HG03196 (cell line): Measurements from ENCODE around the gene OAS3.
"Not testable (repeated sequence)": the region's sequence is repeated elsewhere in the genome, so short reads cannot be mapped to it uniquely, and the experiment has no call there.

Source experiments
- ATAC-seq: cut with Tn5 transposase; IDR thresholded peaks from one replicate; pipeline ENCODE4 v1.9.1; 2021; ENCODE audit not compliant: unreplicated experiment

OAS3 gene

GRCh38 chr12:112919121-112919520 lies 19.2 kb upstream of the OAS3 start:
- no peak for ATAC-seq

- ATAC-seq: no peak
These were observed 13.3 kb upstream of the OAS3 start for GRCh38 chr12:112924986-112925385.

- not testable (repeated sequence) for ATAC-seq
These were observed 11.7 kb upstream of the OAS3 start for GRCh38 chr12:112926416-112927033.

GRCh38 chr12:112927475-112927874 lies 10.8 kb upstream of the OAS3 start:
- no peak for ATAC-seq

GRCh38 chr12:112927925-112928324 lies 10.3 kb upstream of the OAS3 start:
- no peak for ATAC-seq

- ATAC-seq: no peak
These were observed 9.3 kb upstream of the OAS3 start for GRCh38 chr12:112928978-112929377.

- ATAC-seq: no peak
These were observed 8.6 kb upstream of the OAS3 start for GRCh38 chr12:112929715-112930114.

GRCh38 chr12:112930350-112930749 lies 7.9 kb upstream of the OAS3 start:
- ATAC-seq: no peak

GRCh38 chr12:112932485-112933128 lies 5.7 kb upstream of the OAS3 start:
- no peak for ATAC-seq

GRCh38 chr12:112933129-112933505 lies 5.2 kb upstream of the OAS3 start:
- no peak for ATAC-seq

- no peak for ATAC-seq
These were observed 2.0 kb upstream of the OAS3 start for GRCh38 chr12:112936264-112936663.

GRCh38 chr12:112936927-112937326 lies 1.3 kb upstream of the OAS3 start:
- ATAC-seq: no peak

- no peak for ATAC-seq
These were observed 477 bp downstream of the OAS3 start for GRCh38 chr12:112938751-112939150.

GRCh38 chr12:112939761-112940381 lies 1.6 kb downstream of the OAS3 start:
- ATAC-seq: peak; percentile 48

GRCh38 chr12:112941528-112942335 lies 3.5 kb downstream of the OAS3 start:
- no peak for ATAC-seq

GRCh38 chr12:112942572-112942971 lies 4.3 kb downstream of the OAS3 start:
- ATAC-seq: no peak

- ATAC-seq: no peak
These were observed 5.9 kb downstream of the OAS3 start for GRCh38 chr12:112944024-112944690.

- no peak for ATAC-seq
These were observed 7.2 kb downstream of the OAS3 start for GRCh38 chr12:112945515-112945914.

- ATAC-seq: no peak
These were observed 8.1 kb downstream of the OAS3 start for GRCh38 chr12:112946236-112947000.

- no peak for ATAC-seq
These were observed 9.0 kb downstream of the OAS3 start for GRCh38 chr12:112947314-112947713.
